H1 (cell line): Measurements from ENCODE around the gene RASGEF1B. TPM values are rescaled to one million over a fixed set of nuclear protein-coding genes. Genes with fewer than 3 reads are reported as not detected.

Experiments
- CTCF ChIA-PET: fragments of 300-600 bp; sonication (Branson Sonifier 250); formaldehyde crosslinking; loops from one replicate; lab custom pipeline; 2021; ENCODE audit not compliant: partially characterized antibody; lab: Charles Lee
- POLR2A ChIA-PET: fragments of 300-600 bp; sonication (Branson Sonifier 250); formaldehyde crosslinking; loops from one replicate; lab custom pipeline; 2021; ENCODE audit warnings: inconsistent platforms; ENCODE audit not compliant: partially characterized antibody; lab: Charles Lee
- DNase-seq, 2 experiments: peaks; one replicate each; pipeline versions ENCODE4 v3.0.0 to v3.0.0-alpha.2; 2010 to 2022; ENCODE audit warnings: low spot score in 2 of 2, low read depth in 1 of 2, mixed read lengths in 1 of 2
- FAIRE-seq: peaks from 2 replicates; lab custom pipeline; 2011; peaks lifted over from hg19 to GRCh38; lab: Jason Lieb, UNC
- H2AFZ ChIP-seq: 2 replicates; pipeline ENCODE4 v1.8.1; 2012; ENCODE audit warnings: low read length, inconsistent platforms
- H2AK5ac ChIP-seq: 2 replicates; pipeline ENCODE4 v1.6.1; 2013; ENCODE audit warnings: low read depth, low read length
- H2BK120ac ChIP-seq: replicated peaks from 2 replicates; pipeline ENCODE3; 2013; ENCODE audit warnings: low read depth, low read length, inconsistent platforms
- H2BK12ac ChIP-seq: 2 replicates; pipeline ENCODE4 v1.6.1; 2013; ENCODE audit warnings: low read depth, low read length
- H2BK15ac ChIP-seq: 2 replicates; pipeline ENCODE4 v1.6.1; 2013; ENCODE audit warnings: low read length
- H2BK20ac ChIP-seq: 2 replicates; pipeline ENCODE4 v1.6.1; 2013; ENCODE audit warnings: low read length
- H2BK5ac ChIP-seq: 2 replicates; pipeline ENCODE4 v1.6.1; 2013; ENCODE audit warnings: low read depth, low read length
- H3K14ac ChIP-seq: 2 replicates; pipeline ENCODE4 v1.6.1; 2013; ENCODE audit warnings: inconsistent platforms; ENCODE audit not compliant: insufficient read length
- H3K18ac ChIP-seq: 2 replicates; pipeline ENCODE4 v1.6.1; 2013; ENCODE audit warnings: low read length; ENCODE audit errors: extremely low read depth
- H3K23ac ChIP-seq: 2 replicates; pipeline ENCODE4 v1.6.1; 2013; ENCODE audit warnings: inconsistent platforms; ENCODE audit not compliant: insufficient read length
- H3K23me2 ChIP-seq: 2 replicates; pipeline ENCODE4 v1.6.1; 2013; ENCODE audit warnings: low read depth, low read length
- H3K27ac ChIP-seq: 2 replicates; pipeline ENCODE4 v1.6.1; 2011; ENCODE audit warnings: low read depth, low read length, inconsistent platforms
- H3K27me3 ChIP-seq, 4 experiments: replicated peaks in 1 of 4; 1 replicate in 1 of 4; 2 replicates in 3 of 4; pipeline versions ENCODE4 v1.6.1 to v1.8.1; 2011 to 2013; ENCODE audit warnings: low read length in 3 of 4, mild to moderate bottlenecking in 3 of 4, inconsistent platforms in 2 of 4, mixed read lengths in 2 of 4, moderate library complexity in 1 of 4; ENCODE audit not compliant: control insufficient read depth in 3 of 4, insufficient read depth in 3 of 4; ENCODE audit errors: extremely low read depth in 1 of 4
- H3K36me3 ChIP-seq, 4 experiments: 2 replicates each; pipeline versions ENCODE4 v1.6.1 to v1.8.1; 2011 to 2013; ENCODE audit warnings: mild to moderate bottlenecking in 4 of 4, low read length in 3 of 4, moderate library complexity in 2 of 4, control low read depth in 1 of 4, inconsistent platforms in 1 of 4; ENCODE audit not compliant: insufficient read depth in 4 of 4, control insufficient read depth in 2 of 4
- H3K4ac ChIP-seq: replicated peaks from 2 replicates; pipeline ENCODE3; 2013; ENCODE audit warnings: low read length, low read depth, mixed read lengths, inconsistent platforms; ENCODE audit not compliant: insufficient read length
- H3K4me1 ChIP-seq, 4 experiments: replicated peaks in 1 of 4; 1 replicate in 1 of 4; 2 replicates in 3 of 4; pipeline versions ENCODE4 v1.6.1 to v1.8.1; 2011 to 2013; ENCODE audit warnings: low read length in 3 of 4, inconsistent platforms in 2 of 4, mixed read lengths in 1 of 4; ENCODE audit not compliant: insufficient read depth in 4 of 4, control insufficient read depth in 3 of 4
- H3K4me2 ChIP-seq, 2 experiments: 2 replicates each; pipeline versions ENCODE4 v1.6.1 to v1.8.1; 2011 to 2013; ENCODE audit warnings: low read depth in 2 of 2, low read length in 2 of 2, control low read depth in 1 of 2, inconsistent platforms in 1 of 2, mild to moderate bottlenecking in 1 of 2; ENCODE audit not compliant: insufficient read depth in 1 of 2
- H3K4me3 ChIP-seq, 4 experiments: fragments of 200-600, 300-600 bp in 1 of 4; sonication (generic), shearing (Covaris generic), sonication (Bioruptor Twin) in 1 of 4; 2 replicates each; pipeline versions ENCODE4 v1.5.1 to v1.8.1; 2011 to 2016; ENCODE audit warnings: low read length in 4 of 4, low read depth in 3 of 4, control low read depth in 2 of 4, inconsistent platforms in 2 of 4, mild to moderate bottlenecking in 2 of 4, mixed read lengths in 1 of 4, moderate library complexity in 1 of 4; ENCODE audit not compliant: insufficient read depth in 2 of 4; ENCODE audit errors: extremely low read depth in 1 of 4
- H3K56ac ChIP-seq: replicated peaks from 2 replicates; pipeline ENCODE3; 2013; ENCODE audit warnings: low read depth, mild to moderate bottlenecking, mixed read lengths, low read length, inconsistent platforms; ENCODE audit not compliant: insufficient read length
- H3K79me1 ChIP-seq: 2 replicates; pipeline ENCODE4 v1.6.1; 2013; ENCODE audit warnings: low read depth, low read length, control low read depth
- H3K79me2 ChIP-seq, 2 experiments: 2 replicates each; pipeline versions ENCODE4 v1.6.1 to v1.8.1; 2012 to 2013; ENCODE audit warnings: low read length in 2 of 2, mild to moderate bottlenecking in 2 of 2, inconsistent platforms in 1 of 2; ENCODE audit not compliant: insufficient read depth in 2 of 2, control insufficient read depth in 1 of 2
- H3K9ac ChIP-seq, 4 experiments: replicated peaks in 1 of 4; 1 replicate in 1 of 4; 2 replicates in 3 of 4; pipeline versions ENCODE4 v1.6.1 to v1.8.1; 2011 to 2013; ENCODE audit warnings: low read depth in 3 of 4, low read length in 3 of 4, control low read depth in 2 of 4, mild to moderate bottlenecking in 2 of 4, moderate library complexity in 2 of 4, inconsistent platforms in 1 of 4; ENCODE audit errors: extremely low read depth in 1 of 4
- H3K9me3 ChIP-seq, 2 experiments: 2 replicates each; pipeline versions ENCODE4 v1.6.1 to v1.8.1; 2012 to 2013; ENCODE audit warnings: mild to moderate bottlenecking in 2 of 2, moderate library complexity in 2 of 2, control low read depth in 1 of 2, inconsistent platforms in 1 of 2, low read depth in 1 of 2, low read length in 1 of 2, mixed read lengths in 1 of 2; ENCODE audit not compliant: insufficient read depth in 2 of 2
- H4K20me1 ChIP-seq, 2 experiments: replicated peaks in 1 of 2; 2 replicates each; pipeline versions ENCODE3 to v1.8.1; 2011 to 2013; ENCODE audit warnings: inconsistent platforms in 2 of 2, low read length in 2 of 2, mild to moderate bottlenecking in 1 of 2; ENCODE audit not compliant: insufficient read depth in 2 of 2, control insufficient read depth in 1 of 2
- H4K5ac ChIP-seq: 2 replicates; pipeline ENCODE4 v1.6.1; 2013; ENCODE audit warnings: low read length, low read depth, mixed read lengths, inconsistent platforms; ENCODE audit not compliant: insufficient read length
- H4K8ac ChIP-seq: 2 replicates; pipeline ENCODE4 v1.8.0; 2013; ENCODE audit warnings: mild to moderate bottlenecking, moderate library complexity, low read length, inconsistent platforms; ENCODE audit not compliant: insufficient read depth; ENCODE audit errors: extremely low read depth
- H4K91ac ChIP-seq: replicated peaks from 2 replicates; pipeline ENCODE3; 2013; ENCODE audit warnings: low read length, mixed read lengths, inconsistent platforms; ENCODE audit not compliant: insufficient read length
- ATF3 ChIP-seq: IDR thresholded peaks from 2 replicates; pipeline ENCODE4 v1.6.1; 2011; ENCODE audit warnings: low read depth, mild to moderate bottlenecking, low read length; ENCODE audit not compliant: insufficient read depth
- BCL11A ChIP-seq, 2 experiments: IDR thresholded peaks; one replicate each; pipeline ENCODE4 v1.6.1; 2011; ENCODE audit warnings: low read depth in 2 of 2, low read length in 2 of 2, mild to moderate bottlenecking in 2 of 2
- CTCF ChIP-seq, 3 experiments: IDR thresholded peaks; 1 replicate in 2 of 3; 2 replicates in 1 of 3; pipeline versions ENCODE4 v1.5.1 to v1.6.1; 2011; ENCODE audit warnings: low read length in 3 of 3, mild to moderate bottlenecking in 3 of 3, inconsistent platforms in 2 of 3, low read depth in 1 of 3, moderate library complexity in 1 of 3; ENCODE audit not compliant: insufficient read depth in 1 of 3; ENCODE audit errors: control extremely low read depth in 1 of 3
- EZH2 ChIP-seq: fragments of 200-600 bp; sonication (generic); IDR thresholded peaks from 2 replicates; pipeline ENCODE4 v1.7.1; 2012; ENCODE audit warnings: low read depth, mild to moderate bottlenecking, moderate library complexity, low read length, inconsistent platforms; ENCODE audit not compliant: severe bottlenecking
- FOSL1 ChIP-seq: IDR thresholded peaks from 2 replicates; pipeline ENCODE4 v1.6.1; 2011; ENCODE audit warnings: mild to moderate bottlenecking, low read depth, low read length, moderate library complexity; ENCODE audit not compliant: insufficient read depth
- RBBP5 ChIP-seq: IDR thresholded peaks from 2 replicates; pipeline ENCODE4 v1.7.1; 2012; ENCODE audit warnings: low read depth, mild to moderate bottlenecking, inconsistent platforms, low read length, moderate library complexity, borderline replicate concordance
- RFX5 ChIP-seq: IDR thresholded peaks from 2 replicates; pipeline ENCODE4 v1.6.1; 2011; ENCODE audit warnings: low read depth, low read length, improper control_type of control experiment, borderline replicate concordance
- SRF ChIP-seq: IDR thresholded peaks from 2 replicates; pipeline ENCODE4 v1.6.1; 2011; ENCODE audit warnings: mild to moderate bottlenecking, low read depth, low read length, moderate library complexity
- USF2 ChIP-seq: IDR thresholded peaks from 2 replicates; pipeline ENCODE4 v1.6.1; 2011; ENCODE audit warnings: low read length, improper control_type of control experiment
- WGBS, 2 experiments: shearing (Covaris generic) in 1 of 2; methylation state at CpG; one replicate each; pipeline versions ENCODE4 v1.1.6 to v1.1.7; 2013 to 2015; ENCODE audit warnings: low lambda C conversion rate in 2 of 2, mixed read lengths in 2 of 2, inconsistent platforms in 1 of 2, low coverage in 1 of 2, missing lambda C conversion rate in 1 of 2; ENCODE audit not compliant: insufficient replicate concordance in 2 of 2, insufficient coverage in 1 of 2, insufficient read length in 1 of 2; ENCODE audit errors: extremely low coverage in 1 of 2, missing lambda C conversion rate in 1 of 2; 5-methylcytosine and 5-hydroxymethylcytosine counted together
- polyA plus RNA-seq, 7 experiments: library from polyadenylated mRNA; depleted of rRNA in 3 of 7; stranded (reverse) in 5 of 7; unstranded in 2 of 7; fragments of >200 nt in 5 of 7; fragments of 200-250 nt in 2 of 7; gene quantifications; 1 replicate in 5 of 7; 2 replicates in 1 of 7; 4 replicates in 1 of 7; pipeline versions ENCODE4 v1.2.1 to v1.2.3, GENCODE V29; 2011 to 2013; ENCODE audit warnings: missing spikeins in 2 of 7, mixed read lengths in 2 of 7
- total RNA-seq: library from RNA; stranded (reverse); fragmentation: NEBNext Ultra II Directional; extraction: Animal tissue kit (Norgen Biotek cat#: 25700); gene quantifications from 2 replicates; pipeline ENCODE4 v1.2.1, GENCODE V29; 2021

RASGEF1B gene
- total and polyA plus RNA-seq, 2 of the 8 experiments (the other 6 are each of a cell fraction or from before 2014, with no cell fraction given): 1.6 to 4.7 TPM

- no peaks in the 10 kb centered on the region for H3K79me1 ChIP-seq
- H3K27ac ChIP-seq: no peak overlapping the region
- H3K23me2 ChIP-seq: peaks cover under 1% of the 10 kb centered on the region; the same call in 1 of the 2 replicates
- H4K8ac ChIP-seq: no peak overlapping the region
- H3K18ac ChIP-seq: no peak overlapping the region
- no peaks in the 10 kb centered on the region for H4K20me1 ChIP-seq
- H3K4me2 ChIP-seq: no peak overlapping the region
- no peak overlapping the region for H2BK12ac ChIP-seq
- no peak overlapping the region for H2BK120ac ChIP-seq
- no peak overlapping the region for H2AFZ ChIP-seq
- H2AK5ac ChIP-seq: no peak overlapping the region
- no peak overlapping the region for H4K91ac ChIP-seq
- H2BK5ac ChIP-seq: no peak overlapping the region
- no peak for FAIRE-seq
- CTCF ChIA-PET: interaction anchor here (0.6 to 1.3 kb wide), 3 partner anchors 8 to 44 kb away, joined by 3 read pairs; no protein-coding TSS in a partner anchor
- H2BK20ac ChIP-seq: no peak overlapping the region
- H3K9ac ChIP-seq: no peak overlapping the region
- no peak overlapping the region for H2BK15ac ChIP-seq
- H3K4me3 ChIP-seq: no peak overlapping the region
- no peaks in the 10 kb centered on the region for H3K79me2 ChIP-seq
- 91% methylated on average over 3 of the region's 3 CpGs; no CpG with 5 or more reads in 1 of the 2 experiments for WGBS, 2 experiments
- H3K4me1 ChIP-seq: peaks cover 2 to 10% (median 5%) of the 10 kb centered on the region in 4 experiments; a peak in 6 of 7 replicates
- no peak overlapping the region for H3K23ac ChIP-seq
- no peak overlapping the region for H3K4ac ChIP-seq
- H3K36me3 ChIP-seq: no peaks in the 10 kb centered on the region; a peak in 1 of 8 replicates
- no peaks in the 10 kb centered on the region for H3K9me3 ChIP-seq
- H4K5ac ChIP-seq: no peak overlapping the region
- POLR2A ChIA-PET: no interaction called here
- no peak overlapping the region for H3K56ac ChIP-seq
- H3K27me3 ChIP-seq: no peaks in the 10 kb centered on the region
- H3K14ac ChIP-seq: no peak overlapping the region
- no peak for DNase-seq
- TF ChIP-seq BCL11A (IDR thresholded peaks at IDR 0.05; ENCODE audit: low read depth in 2 of 2, low read length in 2 of 2) (no peak), RBBP5 (no peak), USF2 (no peak), EZH2 (no peak), FOSL1 (no peak), ATF3 (no peak), CTCF (IDR thresholded peaks at IDR 0.05; ENCODE audit: control extremely low read depth in 1 of 3, insufficient read depth in 1 of 3, low read depth in 1 of 3, low read length in 3 of 3) (no peak), SRF (no peak), RFX5 (no peak)
These were observed 37.5 kb upstream of the RASGEF1B start for GRCh38 chr4:81509191-81509590.
